ENCODE data around the gene NAP1L5.

Gene NAP1L5

GRCh38 chr4:88720451-88721428 lies 23.1 kb upstream of the NAP1L5 start:
- no peak for DNase-seq

- DNase-seq: no peak
Observed at GRCh38 chr4:88719381-88719780, 21.8 kb upstream of the NAP1L5 start.

- DNase-seq: no peak
Observed at GRCh38 chr4:88718098-88718497, 20.5 kb upstream of the NAP1L5 start.

GRCh38 chr4:88713782-88714181 lies 16.2 kb upstream of the NAP1L5 start:
- DNase-seq: no peak

GRCh38 chr4:88709989-88710388 lies 12.4 kb upstream of the NAP1L5 start:
- DNase-seq: no peak

GRCh38 chr4:88706574-88706973 lies 8.9 kb upstream of the NAP1L5 start:
- no peak for DNase-seq

- peak; percentile 8 for DNase-seq
Observed at GRCh38 chr4:88705805-88706492, 8.3 kb upstream of the NAP1L5 start.

- no peak for DNase-seq
Observed at GRCh38 chr4:88705223-88705622, 7.6 kb upstream of the NAP1L5 start.

GRCh38 chr4:88702782-88703181 lies 5.2 kb upstream of the NAP1L5 start:
- DNase-seq: no peak

GRCh38 chr4:88698519-88698918 lies 890 bp upstream of the NAP1L5 start:
- no peak for DNase-seq

- DNase-seq: no peak
Observed at GRCh38 chr4:88697141-88697540, 488 bp downstream of the NAP1L5 start.

GRCh38 chr4:88696630-88697029 lies 999 bp downstream of the NAP1L5 start:
- DNase-seq: no peak

GRCh38 chr4:88693792-88694191 lies 3.8 kb downstream of the NAP1L5 start:
- no peak for DNase-seq

- peak; percentile 25 for DNase-seq
Observed at GRCh38 chr4:88690355-88690754, 7.3 kb downstream of the NAP1L5 start.

GRCh38 chr4:88681209-88681608 lies 16.4 kb downstream of the NAP1L5 start:
- DNase-seq: no peak

- DNase-seq: no peak
Observed at GRCh38 chr4:88675543-88675942, 22.1 kb downstream of the NAP1L5 start.

GRCh38 chr4:88674979-88675378 lies 22.6 kb downstream of the NAP1L5 start:
- DNase-seq: no peak

GRCh38 chr4:88674565-88674964 lies 23.1 kb downstream of the NAP1L5 start:
- no peak for DNase-seq

GRCh38 chr4:88673886-88674285 lies 23.7 kb downstream of the NAP1L5 start:
- DNase-seq: no peak

- DNase-seq: peak; percentile 23
Observed at GRCh38 chr4:88672987-88673386, 24.6 kb downstream of the NAP1L5 start.

GRCh38 chr4:88661739-88662138 lies 35.9 kb downstream of the NAP1L5 start:
- no peak for DNase-seq

GRCh38 chr4:88660446-88661294 lies 37.0 kb downstream of the NAP1L5 start:
- no peak for DNase-seq

- no peak for DNase-seq
Observed at GRCh38 chr4:88659890-88660208, 37.8 kb downstream of the NAP1L5 start.

All from suppressor macrophage treated with lipopolysaccharide for 4 hours (primary cell).